ENCODE data around the gene C2orf80.
"Not testable (repeated sequence)": the region's sequence is repeated elsewhere in the genome, so short reads cannot be mapped to it uniquely, and the experiment has no call there.

DNA sequence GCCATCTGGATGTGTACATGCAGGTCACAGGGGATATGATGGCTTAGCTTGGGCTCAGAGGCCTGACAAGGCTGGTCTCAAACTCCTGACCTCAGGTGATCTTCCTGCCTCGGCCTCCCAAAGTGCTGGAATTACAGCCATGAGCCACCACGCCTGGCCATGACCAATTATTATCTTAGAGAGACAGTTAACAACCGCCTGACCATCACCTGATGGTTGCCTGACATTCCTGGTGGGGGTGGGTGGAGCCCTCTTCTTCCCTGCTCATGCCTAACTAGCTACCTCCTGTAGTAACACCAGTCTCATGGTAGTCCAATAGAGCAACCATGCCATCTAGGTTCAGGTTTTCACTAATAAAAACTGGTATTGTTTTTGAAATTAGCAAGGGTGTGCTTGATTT lies 32.0 kb upstream of the C2orf80 start:
- TF ChIP-seq, protein P1, sequence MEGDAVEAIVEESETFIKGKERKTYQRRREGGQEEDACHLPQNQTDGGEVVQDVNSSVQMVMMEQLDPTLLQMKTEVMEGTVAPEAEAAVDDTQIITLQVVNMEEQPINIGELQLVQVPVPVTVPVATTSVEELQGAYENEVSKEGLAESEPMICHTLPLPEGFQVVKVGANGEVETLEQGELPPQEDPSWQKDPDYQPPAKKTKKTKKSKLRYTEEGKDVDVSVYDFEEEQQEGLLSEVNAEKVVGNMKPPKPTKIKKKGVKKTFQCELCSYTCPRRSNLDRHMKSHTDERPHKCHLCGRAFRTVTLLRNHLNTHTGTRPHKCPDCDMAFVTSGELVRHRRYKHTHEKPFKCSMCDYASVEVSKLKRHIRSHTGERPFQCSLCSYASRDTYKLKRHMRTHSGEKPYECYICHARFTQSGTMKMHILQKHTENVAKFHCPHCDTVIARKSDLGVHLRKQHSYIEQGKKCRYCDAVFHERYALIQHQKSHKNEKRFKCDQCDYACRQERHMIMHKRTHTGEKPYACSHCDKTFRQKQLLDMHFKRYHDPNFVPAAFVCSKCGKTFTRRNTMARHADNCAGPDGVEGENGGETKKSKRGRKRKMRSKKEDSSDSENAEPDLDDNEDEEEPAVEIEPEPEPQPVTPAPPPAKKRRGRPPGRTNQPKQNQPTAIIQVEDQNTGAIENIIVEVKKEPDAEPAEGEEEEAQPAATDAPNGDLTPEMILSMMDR (IDR thresholded peaks at IDR 0.05), result not testable (repeated sequence)
- not testable (repeated sequence) for TF ChIP-seq POLR2A (IDR thresholded peaks at IDR 0.05)
